Left ventricle myocardium superior (tissue), 1 donor: ENCODE data around the gene ZC3H12C. TPM values are rescaled to one million over a fixed set of nuclear protein-coding genes. Genes with fewer than 3 reads are reported as not detected.

Source experiments
- total RNA-seq: library from RNA; stranded (reverse); fragmentation: NEBNext Ultra II Directional; extraction: Animal tissue kit (Norgen Biotek cat#: 25700); gene quantifications from one replicate; pipeline ENCODE4 v1.2.1, GENCODE V29; 2021
- donor health status: DM: no; HTN: yes; CAD: no; lungs with severe emphysema.

Gene ZC3H12C
- total RNA-seq, 1 donor from 2014 or later: 18.3 TPM

Other genes starting within 250 kb of the ZC3H12C start
- gene RDX, start 203.2 kb downstream of the ZC3H12C start, total RNA-seq: 117 TPM